Neuronal stem cell (in vitro differentiated cells): ENCODE results near the gene THY1.

Source experiments
- DNase-seq: peaks from one replicate; pipeline ENCODE4 v3.0.0-alpha.2; 2013; ENCODE audit warnings: low spot score
- H2AFZ ChIP-seq: one replicate; pipeline ENCODE4 v1.6.1; 2013; ENCODE audit warnings: mild to moderate bottlenecking, low read length, inconsistent platforms
- H2AK5ac ChIP-seq: 2 replicates; pipeline ENCODE4 v1.6.1; 2013; ENCODE audit warnings: low read depth, mild to moderate bottlenecking, inconsistent platforms, low read length, moderate library complexity, mixed read lengths
- H2BK120ac ChIP-seq: 2 replicates; pipeline ENCODE4 v1.6.1; 2013; ENCODE audit warnings: low read depth, mild to moderate bottlenecking, inconsistent platforms, low read length, moderate library complexity, mixed read lengths
- H2BK12ac ChIP-seq: one replicate; pipeline ENCODE4 v1.6.1; 2013; ENCODE audit warnings: low read length, inconsistent platforms
- H2BK15ac ChIP-seq: 2 replicates; pipeline ENCODE4 v1.6.1; 2013; ENCODE audit warnings: mild to moderate bottlenecking, low read length, inconsistent platforms, mixed read lengths
- H2BK5ac ChIP-seq: one replicate; pipeline ENCODE4 v1.6.1; 2013; ENCODE audit warnings: inconsistent platforms, mild to moderate bottlenecking, low read length, moderate library complexity
- H3K14ac ChIP-seq: one replicate; pipeline ENCODE4 v1.6.1; 2013; ENCODE audit warnings: low read length, inconsistent platforms
- H3K18ac ChIP-seq: 2 replicates; pipeline ENCODE4 v1.6.1; 2013; ENCODE audit warnings: low read length, inconsistent platforms
- H3K23ac ChIP-seq: 2 replicates; pipeline ENCODE4 v1.6.1; 2013; ENCODE audit warnings: low read depth, mild to moderate bottlenecking, mixed read lengths, low read length, inconsistent platforms; ENCODE audit not compliant: poor library complexity
- H3K27ac ChIP-seq: replicated peaks from 3 replicates; pipeline ENCODE4 v1.5.1; 2013; ENCODE audit warnings: low read length, inconsistent platforms
- H3K27me3 ChIP-seq, 3 experiments: 2 replicates each; pipeline ENCODE4 v1.6.1; 2013; ENCODE audit warnings: low read length in 3 of 3, mild to moderate bottlenecking in 2 of 3, inconsistent platforms in 1 of 3, low read depth in 1 of 3, mixed read lengths in 1 of 3, moderate library complexity in 1 of 3; ENCODE audit not compliant: control insufficient read depth in 3 of 3, insufficient read depth in 3 of 3
- H3K36me3 ChIP-seq, 2 donors: replicated peaks in 1 of 2; 2 replicates each; pipeline ENCODE4 v1.6.1; 2013; ENCODE audit warnings: low read length in 2 of 2; ENCODE audit not compliant: control insufficient read depth in 2 of 2, insufficient read depth in 2 of 2
- H3K4ac ChIP-seq: 2 replicates; pipeline ENCODE4 v1.6.1; 2013; ENCODE audit warnings: inconsistent platforms, mild to moderate bottlenecking, low read length, moderate library complexity
- H3K4me1 ChIP-seq, 2 donors: 1 replicate in 1 of 2; 2 replicates in 1 of 2; pipeline ENCODE4 v1.6.1; 2013; ENCODE audit warnings: low read length in 2 of 2, low read depth in 1 of 2; ENCODE audit not compliant: control insufficient read depth in 2 of 2, insufficient read depth in 1 of 2
- H3K4me2 ChIP-seq: one replicate; pipeline ENCODE4 v1.6.1; 2013; ENCODE audit warnings: mild to moderate bottlenecking, low read length, inconsistent platforms; ENCODE audit not compliant: insufficient read depth, poor library complexity, severe bottlenecking
- H3K4me3 ChIP-seq, 2 donors: 2 replicates each; pipeline ENCODE4 v1.5.1; 2013; ENCODE audit warnings: low read length in 2 of 2, mild to moderate bottlenecking in 2 of 2, inconsistent platforms in 1 of 2, moderate library complexity in 1 of 2
- H3K79me1 ChIP-seq: one replicate; pipeline ENCODE4 v1.6.1; 2013; ENCODE audit warnings: low read depth, mild to moderate bottlenecking, inconsistent platforms, low read length, moderate library complexity
- H3K9ac ChIP-seq: one replicate; pipeline ENCODE4 v1.6.1; 2013; ENCODE audit warnings: mild to moderate bottlenecking, low read depth, low read length, inconsistent platforms; ENCODE audit not compliant: poor library complexity
- H3K9me3 ChIP-seq, 2 donors: replicated peaks in 1 of 2; 2 replicates each; pipeline versions ENCODE3 to v1.6.1; 2013; ENCODE audit warnings: low read length in 2 of 2, mild to moderate bottlenecking in 2 of 2, inconsistent platforms in 1 of 2, low read depth in 1 of 2, mixed read lengths in 1 of 2, moderate library complexity in 1 of 2; ENCODE audit not compliant: control insufficient read depth in 2 of 2, insufficient read depth in 1 of 2
- H4K8ac ChIP-seq: one replicate; pipeline ENCODE4 v1.6.1; 2013; ENCODE audit warnings: low read depth, mild to moderate bottlenecking, inconsistent platforms, low read length, moderate library complexity
- H4K91ac ChIP-seq: one replicate; pipeline ENCODE4 v1.6.1; 2013; ENCODE audit warnings: low read length, low read depth, mild to moderate bottlenecking, inconsistent platforms; ENCODE audit not compliant: poor library complexity
- WGBS, 2 donors: extraction: QIAGEN DNeasy Blood & Tissue Kit; methylation state at CpG; one replicate each; pipeline ENCODE4 v1.1.7; 2013; ENCODE audit warnings: missing lambda C conversion rate in 2 of 2, mixed read lengths in 1 of 2; ENCODE audit not compliant: insufficient read length in 2 of 2, insufficient replicate concordance in 1 of 2; ENCODE audit errors: extremely low coverage in 2 of 2; 5-methylcytosine and 5-hydroxymethylcytosine counted together

Gene THY1

GRCh38 chr11:119470317-119471291 is 47.6 kb upstream of the THY1 start:
- Histone ChIP-seq H3K4me1 (peaks cover 3% of the 10 kb centered on the region in 2 donors), H3K36me3 (no peaks in the 10 kb centered on the region), H3K79me1 (no peaks in the 10 kb centered on the region), H3K27ac (no peak overlapping the region), H3K9ac (peak overlapping the region; percentile 27), H2AK5ac (peak overlapping the region; percentile 50), H4K91ac (no peak overlapping the region), H3K9me3 (no peaks in the 10 kb centered on the region), H2AFZ (no peak overlapping the region), H3K4me2 (no peak overlapping the region), H4K8ac (no peak overlapping the region), H2BK120ac (no peak overlapping the region), H2BK5ac (peak overlapping the region; percentile 34), H2BK12ac (peak overlapping the region; percentile 75), H3K23ac (no peak overlapping the region), H3K4ac (no peak overlapping the region), H2BK15ac (no peak overlapping the region), H3K27me3 (peaks cover 0 to 21% (median 0%) of the 10 kb centered on the region in 3 experiments), H3K18ac (peak overlapping the region; percentile 52), H3K4me3 (no peak overlapping the region), H3K14ac (no peak overlapping the region)
- WGBS, 2 donors = no CpG with 5 or more reads among the region's 15 CpGs
- DNase-seq = no peak

- H3K4me2 ChIP-seq = no peak overlapping the region
- H3K27me3 ChIP-seq = peaks cover 0 to 21% (median 0%) of the 10 kb centered on the region in 3 experiments
- H2BK120ac ChIP-seq = no peak overlapping the region
- no CpG with 5 or more reads among the region's 3 CpGs for WGBS, 2 donors
- H3K27ac ChIP-seq = no peak overlapping the region
- no peak overlapping the region for H3K23ac ChIP-seq
- H2BK15ac ChIP-seq = no peak overlapping the region
- no peaks in the 10 kb centered on the region for H3K79me1 ChIP-seq
- H2BK5ac ChIP-seq = no peak overlapping the region
- no peak overlapping the region for H2BK12ac ChIP-seq
- H2AFZ ChIP-seq = no peak overlapping the region
- no peaks in the 10 kb centered on the region for H3K36me3 ChIP-seq
- no peak overlapping the region for H3K9ac ChIP-seq
- no peak overlapping the region for H4K8ac ChIP-seq
- no peak overlapping the region for H3K14ac ChIP-seq
- no peak overlapping the region for H3K4me3 ChIP-seq
- no peak overlapping the region for H4K91ac ChIP-seq
- no peaks in the 10 kb centered on the region for H3K9me3 ChIP-seq
- no peak overlapping the region for H3K4ac ChIP-seq
- DNase-seq = no peak
- H3K4me1 ChIP-seq = peaks cover 0 to 3% of the 10 kb centered on the region in 2 donors
- H3K18ac ChIP-seq = no peak overlapping the region
- no peak overlapping the region for H2AK5ac ChIP-seq
These were observed 46.5 kb upstream of the THY1 start for GRCh38 chr11:119469506-119469905.

GRCh38 chr11:119468511-119468910 is 45.5 kb upstream of the THY1 start:
- no peak overlapping the region for H4K91ac ChIP-seq
- H3K4me3 ChIP-seq = no peak overlapping the region
- H2BK5ac ChIP-seq = peak overlapping the region; percentile 39
- H3K14ac ChIP-seq = peak overlapping the region; percentile 58
- H3K4ac ChIP-seq = no peak overlapping the region
- H3K79me1 ChIP-seq = no peaks in the 10 kb centered on the region
- no peak overlapping the region for H3K27ac ChIP-seq
- no peak overlapping the region for H2BK12ac ChIP-seq
- no peak overlapping the region for H2BK15ac ChIP-seq
- peaks cover 0 to 3% of the 10 kb centered on the region in 2 donors for H3K4me1 ChIP-seq
- H3K27me3 ChIP-seq = peaks cover 0 to 21% (median 0%) of the 10 kb centered on the region in 3 experiments
- H4K8ac ChIP-seq = no peak overlapping the region
- no CpG with 5 or more reads among the region's 2 CpGs for WGBS, 2 donors
- H2BK120ac ChIP-seq = peak overlapping the region; percentile 26
- H3K36me3 ChIP-seq = no peaks in the 10 kb centered on the region
- no peak for DNase-seq
- H3K4me2 ChIP-seq = no peak overlapping the region
- H2AK5ac ChIP-seq = no peak overlapping the region
- H3K9me3 ChIP-seq = no peaks in the 10 kb centered on the region
- peak overlapping the region; percentile 17 for H3K18ac ChIP-seq
- H3K23ac ChIP-seq = no peak overlapping the region
- H2AFZ ChIP-seq = no peak overlapping the region
- H3K9ac ChIP-seq = no peak overlapping the region

- Histone ChIP-seq H4K8ac (no peak overlapping the region), H2AK5ac (no peak overlapping the region), H3K4me3 (no peak overlapping the region), H3K27ac (no peak overlapping the region), H3K18ac (peak overlapping the region; percentile 25), H2BK15ac (no peak overlapping the region), H2BK120ac (no peak overlapping the region), H4K91ac (no peak overlapping the region), H3K27me3 (peaks cover 0 to 15% (median 0%) of the 10 kb centered on the region in 3 experiments), H2AFZ (peak overlapping the region; percentile 27), H3K9ac (no peak overlapping the region), H3K4ac (no peak overlapping the region), H3K14ac (no peak overlapping the region), H2BK12ac (no peak overlapping the region), H2BK5ac (no peak overlapping the region), H3K9me3 (no peaks in the 10 kb centered on the region), H3K4me1 (no peaks in the 10 kb centered on the region), H3K4me2 (no peak overlapping the region), H3K79me1 (no peaks in the 10 kb centered on the region), H3K23ac (no peak overlapping the region), H3K36me3 (no peaks in the 10 kb centered on the region)
- no peak for DNase-seq
- no CpG with 5 or more reads among the region's 4 CpGs for WGBS, 2 donors
These were observed 38.4 kb upstream of the THY1 start for GRCh38 chr11:119461229-119461963.
